ENCODE measurements around the gene ERAL1.
"Not testable (repeated sequence)": the region's sequence is repeated elsewhere in the genome, so short reads cannot be mapped to it uniquely, and the experiment has no call there.

The ERAL1 gene

DNA sequence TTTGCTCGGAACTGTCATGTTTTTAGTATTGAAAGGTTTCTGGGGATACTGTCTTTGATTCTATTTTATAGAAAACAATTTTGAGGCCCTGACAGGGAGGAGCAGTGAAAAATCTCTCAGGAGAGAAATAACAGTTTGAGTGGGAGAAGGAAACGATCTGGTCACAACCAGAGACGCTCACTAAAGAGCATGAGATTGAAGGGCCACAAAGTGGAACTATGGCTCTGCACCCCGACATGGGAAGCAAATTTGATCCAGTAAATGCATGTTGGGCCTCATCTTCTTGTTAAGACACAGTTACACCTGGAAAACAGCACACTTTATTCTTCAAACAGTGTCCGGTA is 492 bp downstream of the ERAL1 start:
- DNase-seq: no peak

DNA sequence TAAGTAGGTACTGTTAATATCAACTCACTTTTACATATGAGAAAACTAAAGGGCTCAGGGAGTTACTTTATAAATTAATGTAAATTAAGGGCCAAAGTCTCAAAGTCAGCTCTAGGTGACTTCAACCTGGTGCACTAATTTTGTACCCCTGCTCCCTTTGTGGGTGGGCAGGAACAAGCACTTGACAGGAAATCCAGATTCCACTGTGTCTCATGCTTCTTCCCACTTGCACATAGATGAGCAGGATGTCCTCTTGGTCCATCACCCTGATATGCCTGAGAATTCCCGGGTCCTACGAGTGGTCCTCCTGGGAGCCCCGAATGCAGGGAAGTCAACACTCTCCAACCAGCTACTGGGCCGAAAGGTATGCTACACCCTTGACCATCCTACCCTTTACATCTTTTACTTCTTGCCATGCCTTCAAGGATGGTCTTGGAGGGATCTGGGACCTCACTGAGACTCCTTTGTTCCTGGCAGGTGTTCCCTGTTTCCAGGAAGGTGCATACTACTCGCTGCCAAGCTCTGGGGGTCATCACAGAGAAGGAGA is 1.3 kb downstream of the ERAL1 start:
- DNase-seq: no peak

DNA sequence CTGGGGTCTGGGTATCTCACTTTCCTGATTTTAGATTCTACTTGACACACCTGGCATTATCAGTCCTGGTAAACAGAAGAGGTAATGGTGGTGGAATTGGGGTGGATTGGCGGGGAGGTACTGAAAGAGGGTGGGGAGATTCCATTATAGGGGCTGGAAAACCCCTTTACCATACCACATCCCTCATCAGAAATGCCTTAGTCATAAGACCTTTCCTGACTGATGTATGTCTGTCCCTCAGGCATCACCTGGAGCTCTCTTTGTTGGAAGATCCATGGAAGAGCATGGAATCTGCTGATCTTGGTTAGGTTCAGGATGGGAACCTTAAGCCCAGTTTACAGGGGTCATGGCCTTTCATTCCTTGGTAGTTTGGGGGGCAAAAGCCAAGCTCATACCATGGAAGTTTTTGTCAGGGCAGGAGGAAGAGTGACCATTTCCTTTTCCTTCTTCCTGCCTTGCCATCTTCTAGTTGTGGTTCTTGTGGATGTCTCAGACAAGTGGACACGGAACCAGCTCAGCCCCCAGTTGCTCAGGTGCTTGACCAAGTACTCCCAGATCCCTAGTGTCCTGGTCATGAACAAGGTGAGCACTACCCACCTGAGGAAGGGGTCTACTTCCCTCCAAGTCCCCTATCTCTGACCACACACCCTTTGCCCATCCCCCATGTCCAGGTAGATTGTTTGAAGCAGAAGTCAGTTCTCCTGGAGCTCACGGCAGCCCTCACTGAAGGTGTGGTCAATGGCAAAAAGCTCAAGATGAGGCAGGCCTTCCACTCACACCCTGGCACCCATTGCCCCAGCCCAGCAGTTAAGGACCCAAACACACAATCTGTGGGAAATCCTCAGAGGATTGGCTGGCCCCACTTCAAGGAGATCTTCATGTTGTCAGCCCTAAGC is 3.3 kb downstream of the ERAL1 start:
- DNase-seq: no peak

DNA sequence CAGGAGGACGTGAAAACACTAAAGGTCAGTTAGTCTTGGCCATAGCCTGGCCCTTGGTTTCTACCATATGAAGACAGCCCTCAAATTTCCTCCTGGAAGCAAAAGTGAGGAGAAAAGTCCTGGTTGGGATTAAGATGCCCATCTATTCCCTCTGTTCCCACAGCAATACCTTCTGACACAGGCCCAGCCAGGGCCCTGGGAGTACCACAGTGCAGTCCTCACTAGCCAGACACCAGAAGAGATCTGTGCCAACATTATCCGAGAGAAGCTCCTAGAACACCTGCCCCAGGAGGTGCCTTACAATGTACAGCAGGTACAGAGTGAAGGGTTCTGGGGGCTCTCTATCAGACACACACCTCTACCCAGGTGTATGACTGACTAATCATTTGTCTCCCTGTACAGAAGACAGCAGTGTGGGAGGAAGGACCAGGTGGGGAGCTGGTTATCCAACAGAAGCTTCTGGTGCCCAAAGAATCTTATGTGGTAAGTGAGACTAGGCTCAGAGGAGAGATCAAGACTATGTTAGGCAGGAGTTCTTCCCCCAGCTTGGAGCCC is 4.1 kb downstream of the ERAL1 start:
- no peak for DNase-seq

DNA sequence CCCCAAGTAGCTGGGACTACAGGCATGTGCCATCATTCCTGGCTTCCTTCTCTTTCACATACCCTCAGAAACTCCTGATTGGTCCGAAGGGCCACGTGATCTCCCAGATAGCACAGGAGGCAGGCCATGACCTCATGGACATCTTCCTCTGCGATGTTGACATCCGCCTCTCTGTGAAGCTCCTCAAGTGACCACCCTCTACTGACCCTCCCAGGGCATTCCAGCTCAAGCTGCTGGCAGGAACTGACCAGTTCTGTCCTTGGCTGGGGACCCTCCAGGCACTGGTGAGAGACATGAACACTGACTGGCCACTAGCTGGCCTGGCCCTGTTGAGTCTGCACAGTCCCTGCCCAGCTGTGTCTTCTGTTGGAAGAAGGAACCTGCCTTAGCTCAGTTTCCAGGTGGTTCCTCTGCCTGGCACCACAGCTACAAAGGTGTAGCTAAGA is 5.6 kb downstream of the ERAL1 start:
- DNase-seq: no peak

DNA sequence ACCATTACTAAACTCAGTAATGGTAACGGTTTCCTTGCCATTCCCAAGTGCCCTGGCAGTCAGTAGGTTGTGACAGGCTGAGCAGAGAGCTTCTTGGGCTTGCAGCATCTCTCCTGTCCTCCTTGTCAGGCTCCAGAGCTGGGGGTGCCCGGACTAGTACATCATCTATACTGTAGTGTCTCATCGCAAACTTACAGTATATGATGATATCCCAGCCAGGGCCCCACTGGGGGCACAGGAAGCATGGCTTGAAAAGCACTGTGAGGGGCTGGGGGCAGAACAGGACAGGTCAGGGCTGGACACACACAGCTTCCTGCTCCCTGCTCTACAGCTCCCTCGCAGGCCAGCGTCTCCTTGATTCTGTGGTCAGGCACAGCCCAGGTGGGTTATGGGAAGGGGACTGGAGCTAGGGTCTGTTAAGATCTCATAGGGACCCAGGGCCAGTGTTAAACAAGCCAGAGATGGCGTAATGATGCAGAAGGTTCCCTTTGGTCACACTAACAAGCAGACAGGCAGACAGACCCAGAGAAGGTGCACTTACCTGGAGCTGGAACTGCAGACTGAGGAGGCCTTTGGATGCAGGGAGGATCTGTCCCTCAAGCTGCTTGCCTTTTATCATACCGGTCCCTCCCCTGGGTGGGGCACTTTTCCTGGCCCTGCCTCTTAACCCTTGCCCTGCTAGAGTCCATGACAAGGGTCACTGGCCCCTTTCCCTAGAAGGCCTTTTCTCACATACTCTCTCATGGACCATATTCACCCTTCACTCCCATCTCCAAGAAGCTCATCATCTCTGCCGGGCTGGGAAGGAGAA is 6.8 kb downstream of the ERAL1 start:
- DNase-seq: no peak

DNA sequence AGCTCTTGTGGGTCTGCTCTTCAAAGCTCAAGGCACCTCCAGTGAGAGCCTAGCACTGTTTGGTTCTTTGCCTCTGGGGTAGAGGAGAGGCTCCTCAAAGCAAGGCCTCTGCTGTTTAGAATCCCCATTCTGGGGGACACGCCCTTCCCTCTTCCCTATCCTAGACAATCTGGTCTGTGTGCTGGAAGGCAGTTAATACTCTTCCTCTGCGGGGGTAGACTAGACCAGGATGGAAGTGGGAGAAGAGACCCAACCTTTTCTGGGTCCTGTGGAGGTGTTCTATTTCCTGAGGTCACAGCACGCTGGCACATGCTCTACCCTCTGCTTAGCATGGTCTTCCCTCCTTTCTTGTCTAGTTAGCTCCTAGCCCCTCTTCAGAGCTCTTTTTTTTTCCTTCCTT is 7.7 kb downstream of the ERAL1 start:
- no peak for DNase-seq

DNA sequence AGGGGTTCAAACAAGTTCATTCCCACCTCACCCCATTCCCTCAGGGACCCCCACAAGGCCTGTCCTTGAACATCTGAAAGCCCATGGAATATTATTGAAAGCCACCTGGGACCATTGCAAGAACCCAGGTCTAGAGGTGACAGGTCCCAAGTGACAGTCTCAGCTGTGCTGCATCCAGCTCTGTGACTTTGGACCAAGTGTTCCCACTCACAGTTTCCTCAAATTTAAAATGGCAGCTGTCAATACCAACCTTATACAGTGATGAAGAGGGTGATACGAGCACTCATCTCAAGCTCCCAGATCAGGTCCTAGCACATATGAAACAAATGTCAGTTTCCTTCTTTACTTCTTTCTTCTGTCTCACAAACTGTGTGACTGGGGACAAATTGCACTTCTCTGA is 9.1 kb downstream of the ERAL1 start:
- no peak for DNase-seq

DNA sequence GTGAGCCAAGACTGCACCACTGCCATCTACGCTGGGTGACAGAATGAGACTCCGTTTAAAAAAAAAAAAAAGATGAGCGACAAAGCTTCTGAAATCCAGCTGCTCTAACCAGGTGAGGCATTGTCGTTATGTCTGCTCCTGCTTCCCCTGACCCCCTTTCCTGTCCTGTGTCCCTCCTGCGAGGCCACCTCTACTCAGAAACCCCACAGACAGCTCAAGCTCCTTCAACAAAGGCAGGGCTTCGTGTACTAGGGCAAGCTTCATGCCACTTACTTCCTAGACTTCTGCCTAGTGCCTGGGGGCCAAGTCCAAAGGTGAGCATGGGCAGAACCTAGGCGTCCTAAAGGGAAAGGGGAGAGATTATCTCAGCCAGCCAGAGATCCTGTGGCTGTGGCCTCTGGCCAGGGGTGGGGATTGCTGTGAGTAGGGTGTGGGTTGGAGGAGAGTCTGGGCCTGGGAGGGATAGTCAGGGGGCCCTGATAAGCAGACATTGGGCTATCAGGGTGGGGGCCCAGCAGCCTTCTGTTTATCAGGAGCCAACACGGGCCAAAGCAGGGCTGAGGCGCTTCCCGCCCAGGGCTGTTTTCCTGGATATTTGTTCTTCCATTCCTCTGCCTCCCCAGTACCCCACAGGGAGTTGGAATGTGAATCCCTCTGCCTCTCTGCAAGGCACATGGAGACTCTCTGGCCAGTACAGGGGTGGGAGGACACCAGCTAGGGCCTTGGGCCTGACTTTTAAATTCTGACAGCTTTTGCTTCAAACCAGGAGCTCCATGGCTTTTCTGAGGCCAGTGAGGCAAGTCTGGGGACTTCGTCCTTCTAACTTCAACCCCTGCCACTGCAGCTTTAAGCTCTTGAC is 10.4 kb downstream of the ERAL1 start:
- no peak for DNase-seq

DNA sequence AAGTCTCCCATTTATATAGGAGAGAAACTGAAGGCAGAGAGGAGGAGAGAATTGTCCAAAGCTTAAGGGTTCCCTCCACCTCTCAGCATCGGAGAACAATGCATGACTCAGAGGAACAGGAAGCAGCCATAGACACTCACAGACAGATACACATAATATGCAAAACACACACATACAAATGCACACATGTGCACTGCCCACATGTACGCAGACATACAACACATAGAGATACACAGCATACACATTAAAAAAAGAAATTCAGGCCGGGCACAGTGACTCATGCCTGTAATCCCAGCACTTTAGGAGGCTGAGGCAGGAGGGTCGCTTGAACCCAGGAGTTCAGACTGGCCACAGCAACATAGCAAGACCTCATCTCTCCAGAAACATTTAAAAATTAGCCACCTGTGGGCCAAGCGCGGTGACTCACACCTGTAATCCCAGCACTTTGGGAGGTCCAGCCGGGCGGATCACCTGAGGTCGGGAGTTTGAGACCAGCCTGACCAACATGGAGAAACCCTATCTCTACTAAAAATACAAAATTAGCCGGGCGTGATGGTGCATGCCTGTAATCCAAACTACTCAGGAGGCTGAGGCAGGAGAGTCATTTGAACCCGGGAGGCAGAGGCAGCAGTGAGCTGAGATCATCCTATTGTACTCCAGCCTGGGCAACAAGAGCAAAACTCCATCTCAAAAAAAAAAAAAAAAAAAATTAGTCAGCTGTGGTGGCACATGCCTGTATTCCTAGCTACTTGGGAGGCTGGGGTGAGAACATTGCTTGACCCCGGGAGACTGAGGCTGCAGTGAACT is 11.3 kb downstream of the ERAL1 start:
- no peak for DNase-seq

DNA sequence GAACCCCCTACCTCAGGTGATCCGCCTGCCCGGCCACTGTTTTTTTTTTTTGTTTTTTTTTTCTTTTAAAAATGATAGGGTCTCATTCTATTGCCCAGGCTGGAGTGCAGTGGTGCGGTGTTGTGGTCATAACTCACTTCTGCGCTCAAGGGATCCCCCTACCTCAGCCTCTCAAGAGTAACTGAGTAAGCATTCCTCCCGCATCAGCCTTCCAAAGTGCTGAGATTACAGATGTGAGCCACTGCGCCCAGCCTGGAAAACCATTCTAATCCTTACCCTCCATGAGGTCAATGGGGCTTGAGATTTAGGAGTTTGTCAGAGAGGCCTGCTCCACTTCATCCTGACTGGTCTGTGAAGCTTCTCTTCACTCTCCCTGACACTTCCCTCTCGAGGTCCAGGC is 12.5 kb downstream of the ERAL1 start:
- no peak for DNase-seq

DNA sequence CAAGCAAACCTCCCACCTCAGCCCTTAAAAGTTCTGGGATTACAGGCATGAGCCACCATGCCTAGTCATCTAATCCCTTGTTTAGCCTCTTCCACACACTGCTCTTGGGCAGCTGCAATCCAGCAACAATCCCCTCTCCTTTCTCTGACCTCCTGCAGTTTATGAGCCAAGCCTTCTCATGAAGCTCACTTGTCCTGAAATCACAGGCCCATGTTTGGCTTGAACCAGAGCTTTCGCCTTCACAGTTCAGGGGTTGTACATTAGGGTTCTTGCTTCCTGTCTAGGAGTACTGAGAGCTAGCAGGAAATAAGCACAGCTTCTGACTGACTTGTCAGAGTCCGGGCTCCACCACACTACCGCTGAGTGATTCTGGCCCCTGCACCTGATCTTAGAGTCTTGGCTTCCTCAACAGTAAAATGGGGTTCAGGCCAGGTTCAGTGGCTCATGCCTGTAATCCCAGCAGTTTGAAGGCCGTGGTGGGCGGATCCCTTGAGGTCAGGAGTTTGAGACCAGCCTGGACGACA is 16.3 kb downstream of the ERAL1 start:
- no peak for DNase-seq

DNA sequence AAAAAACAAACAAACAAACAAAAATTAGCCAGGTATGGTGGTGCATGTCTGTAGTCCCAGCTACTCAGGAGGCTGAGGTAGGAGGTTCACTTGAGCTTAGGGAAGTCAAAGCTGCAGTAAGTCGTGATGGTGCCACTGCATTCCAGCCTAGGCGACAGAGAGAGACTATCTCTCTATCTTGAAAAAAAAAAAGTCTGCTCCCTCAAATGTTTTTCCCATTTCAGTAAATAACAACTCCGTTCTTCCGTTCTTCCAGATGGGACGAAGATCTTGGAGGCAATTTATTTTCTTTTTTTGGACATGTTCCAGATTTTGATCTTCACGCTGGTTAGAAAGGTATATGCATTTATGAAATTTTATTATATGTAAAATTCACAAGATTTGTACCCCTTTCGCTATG is 19.0 kb downstream of the ERAL1 start:
- DNase-seq: no peak

DNA sequence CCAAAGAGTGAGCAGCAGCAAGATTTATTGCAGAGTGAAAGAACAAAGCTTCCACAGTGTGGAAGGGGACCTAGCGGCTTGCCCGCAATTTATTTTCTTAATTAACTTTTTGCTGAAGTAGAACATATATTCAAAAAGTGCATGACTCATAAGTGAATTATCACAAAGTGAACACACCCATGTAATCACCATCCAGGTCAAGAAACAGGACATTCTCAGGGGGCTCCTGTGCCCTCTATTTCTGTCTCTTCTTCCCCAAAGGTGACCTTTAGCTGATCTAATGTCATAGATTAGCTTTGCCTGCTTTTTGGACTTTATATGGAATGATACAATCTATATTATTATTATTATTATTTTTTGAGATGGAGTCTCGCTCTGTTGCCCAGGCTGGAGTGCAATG is 19.9 kb downstream of the ERAL1 start:
- no peak for DNase-seq

DNA sequence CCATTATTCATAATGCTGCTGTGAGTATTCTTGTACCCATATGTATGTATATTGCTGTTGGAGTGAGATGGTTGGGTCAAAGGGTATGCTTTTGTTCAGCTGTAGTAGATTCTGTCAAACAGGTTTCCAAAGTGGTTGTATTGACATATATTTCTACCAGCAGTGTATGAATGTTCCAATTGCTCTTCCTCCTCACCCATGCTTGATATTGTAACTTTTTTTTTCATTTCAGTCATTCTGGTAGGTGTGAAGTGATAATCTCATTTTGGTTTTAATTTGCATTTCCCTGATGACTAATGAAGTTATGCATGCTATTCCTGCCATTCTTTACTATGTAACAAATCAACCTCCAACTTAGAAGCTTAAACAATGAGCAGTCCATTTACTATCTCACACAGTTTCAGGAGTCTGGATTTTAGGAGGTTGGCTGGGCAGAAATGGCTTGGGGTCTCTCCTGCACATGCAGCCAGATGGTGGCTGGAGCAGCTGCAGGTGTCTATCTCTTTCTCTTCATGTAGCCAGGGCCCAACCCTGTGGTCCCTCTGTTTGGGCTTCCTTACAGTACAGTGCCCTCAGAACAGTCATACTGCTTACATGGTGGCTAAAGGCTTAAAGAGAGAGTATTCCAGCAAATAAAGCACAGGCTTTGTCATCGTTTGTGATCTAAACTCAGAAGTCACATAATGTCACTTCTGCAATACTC is 21.2 kb downstream of the ERAL1 start:
- DNase-seq: no peak

DNA sequence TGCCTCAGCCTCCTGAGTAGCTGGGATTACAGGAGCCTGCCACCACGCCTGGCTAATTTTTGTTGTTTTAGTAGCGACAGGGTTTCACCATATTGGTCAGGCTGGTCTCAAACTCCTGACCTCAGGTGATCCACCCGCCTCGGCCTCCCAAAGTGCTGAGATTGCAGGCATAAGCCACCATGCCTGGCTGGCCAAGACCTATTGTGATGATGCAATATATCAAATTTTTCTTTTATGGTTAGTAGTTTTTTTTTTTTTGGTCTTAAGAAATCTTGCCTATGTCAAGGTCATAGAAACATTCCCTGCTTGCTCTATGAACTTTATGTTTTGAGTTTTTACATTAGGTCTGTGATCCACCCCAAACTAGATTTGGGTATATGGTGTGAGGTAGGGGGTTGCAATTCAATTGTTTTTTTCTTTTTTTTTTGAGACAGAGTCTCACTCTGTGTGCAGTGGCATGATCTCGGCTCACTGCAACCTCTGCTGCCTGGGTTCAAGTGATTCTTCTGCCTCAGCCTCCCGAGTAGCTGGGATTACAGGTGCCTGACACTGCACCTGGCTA is 22.4 kb downstream of the ERAL1 start:
- not testable (repeated sequence) for DNase-seq

DNA sequence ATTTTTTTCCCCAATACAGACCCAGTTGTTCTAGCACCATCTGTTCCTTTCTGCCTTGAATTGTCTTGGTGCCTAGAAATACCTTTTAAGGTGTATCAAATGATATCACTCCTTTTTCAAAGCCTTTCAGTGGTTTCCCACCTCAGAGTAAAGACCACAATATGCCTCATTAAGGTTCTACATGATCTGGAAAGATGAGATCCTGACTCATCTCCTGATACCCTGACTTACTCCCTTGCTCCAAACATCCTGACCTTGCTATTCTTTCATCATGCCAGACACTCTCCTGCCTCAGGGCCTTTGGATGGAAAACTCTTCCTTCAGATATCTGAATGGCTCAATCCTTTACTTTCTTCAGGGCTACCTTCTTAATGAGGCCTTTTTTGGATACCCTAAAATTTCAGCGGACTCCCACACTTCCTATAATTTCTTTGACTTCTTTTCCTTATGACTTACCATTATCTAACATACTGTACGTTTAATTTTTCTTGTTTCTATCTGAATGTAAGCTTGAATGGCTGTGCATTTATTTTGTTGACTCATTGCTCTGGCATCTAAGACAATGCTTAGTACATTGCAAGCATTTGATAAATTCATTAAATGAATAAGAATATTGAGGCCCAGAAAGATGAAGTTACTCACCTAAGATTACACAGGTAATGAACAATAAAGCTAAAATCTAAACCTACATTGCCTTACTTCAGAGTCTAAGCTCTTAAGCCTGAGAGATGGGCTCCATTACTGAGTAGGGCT is 23.5 kb downstream of the ERAL1 start:
- no peak for DNase-seq

DNA sequence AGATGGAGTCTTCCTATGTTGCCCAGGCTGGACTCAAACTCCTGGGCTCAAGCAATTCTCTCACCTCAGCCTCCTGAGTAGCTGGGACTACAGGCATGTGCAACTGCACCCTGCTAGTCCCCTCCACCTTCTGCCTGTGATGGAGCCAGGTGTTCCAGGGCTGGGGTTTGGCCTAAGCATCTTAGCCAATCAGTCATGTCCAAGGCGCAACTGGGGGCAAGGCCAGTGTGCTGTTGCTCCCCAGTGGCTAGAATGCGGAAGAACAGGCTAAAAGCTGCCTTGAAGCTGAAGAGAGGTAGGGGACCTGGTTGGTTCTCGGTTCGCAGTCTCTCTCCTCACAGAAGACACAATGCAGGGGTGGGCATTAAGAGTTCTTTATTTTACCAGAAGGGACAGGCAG is 24.2 kb downstream of the ERAL1 start:
- no peak for DNase-seq

DNA sequence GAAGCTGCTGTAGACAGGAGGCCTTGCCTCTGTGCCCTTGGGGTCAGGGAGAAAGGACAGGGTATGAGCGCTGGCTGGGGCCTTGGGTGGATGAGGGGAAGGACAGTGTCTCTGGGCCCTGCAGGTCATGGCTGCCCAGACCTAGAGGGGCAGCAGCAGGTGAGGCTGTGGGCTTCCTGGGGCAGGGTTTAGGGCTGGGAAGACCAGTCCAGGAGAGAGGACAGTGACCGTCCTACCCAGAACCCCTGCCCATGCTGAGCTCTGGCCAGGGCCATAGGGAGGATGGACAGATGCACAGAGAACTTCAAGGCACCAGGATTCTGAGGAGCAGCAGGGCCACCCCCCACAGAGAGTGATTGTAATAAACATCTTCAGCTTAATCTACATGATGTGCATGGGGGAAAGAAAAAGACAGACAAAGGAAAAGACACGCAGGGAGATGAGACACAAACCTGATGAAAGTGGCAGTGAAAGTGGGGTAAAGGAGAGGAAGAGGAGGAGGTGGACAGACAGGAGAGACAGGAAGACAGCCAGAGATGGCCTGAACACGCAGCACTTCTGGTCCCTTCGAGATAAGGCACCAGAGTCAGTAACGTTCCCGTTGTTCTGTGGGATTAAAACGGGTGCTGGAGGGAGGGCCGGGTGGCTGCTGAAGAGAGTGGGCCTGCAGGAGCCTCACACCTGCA is 25.2 kb downstream of the ERAL1 start:
- no peak for DNase-seq

All from effector CD8-positive, alpha-beta T cell (primary cell).